ENCODE data around the gene ABCB1. TPM values are rescaled to one million over a fixed set of nuclear protein-coding genes. Genes with fewer than 3 reads are reported as not detected.

The ABCB1 gene
- total and polyA plus RNA-seq, 10 of the 15 experiments (the other 5 are each of a cell fraction or from before 2014, with no cell fraction given) = 0.40 to 13.9 (median 1.9) TPM

DNA sequence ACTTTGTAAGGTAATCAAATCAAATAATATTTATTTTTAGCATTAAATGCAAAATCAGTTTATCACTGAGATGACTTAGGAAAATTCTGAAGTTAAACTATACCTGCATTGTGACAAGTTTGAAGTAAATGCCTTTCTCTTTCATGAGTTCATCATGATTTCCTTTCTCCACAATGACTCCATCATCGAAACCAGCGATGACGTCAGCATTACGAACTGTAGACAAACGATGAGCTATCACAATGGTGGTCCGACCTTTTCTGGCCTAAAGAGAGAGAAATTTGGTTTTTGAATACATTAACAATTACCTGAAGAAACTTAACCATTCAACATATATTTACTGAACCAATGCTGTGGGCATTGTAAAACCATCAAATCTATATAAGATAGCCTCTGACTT, 54.9 kb downstream of the ABCB1 start:
- RAD21 ChIA-PET (ENCODE audit: unreplicated experiment) = no interaction called here
- SMC1A ChIA-PET (ENCODE audit: uncharacterized antibody, unreplicated experiment) = interaction anchor here (0.6 kb wide), 1 partner anchor 136 kb away, joined by 3 read pairs; no protein-coding TSS in a partner anchor
- no peak for DNase-seq (ENCODE audit: low read depth, low spot score)
- H2AFZ ChIP-seq (ENCODE audit: control insufficient read depth, low read depth, low read length) = no peak overlapping the region
- POLR2A ChIA-PET = no interaction called here
- no peaks in the 10 kb centered on the region for H3K79me2 ChIP-seq (ENCODE audit: control insufficient read depth, insufficient read depth, low read length)
- no peak overlapping the region for H3K27ac ChIP-seq (ENCODE audit: control insufficient read depth, insufficient read depth)
- H3K27me3 ChIP-seq (replicated peaks in 1 of 2; ENCODE audit: control insufficient read depth in 2 of 2, insufficient read depth in 2 of 2, low read length in 1 of 2) = no peaks in the 10 kb centered on the region
- intact Hi-C loops (cut with micrococcal nuclease; ENCODE audit: unreplicated experiment) (no loop called here), in situ Hi-C loops (cut with MboI) (no loop called here)
- no peak for FAIRE-seq
- no peak overlapping the region for H3K4me3 ChIP-seq
- ATAC-seq = no peak
- H3K9me3 ChIP-seq (replicated peaks; ENCODE audit: control insufficient read depth, insufficient read depth, low read length) = no peaks in the 10 kb centered on the region
- BruUV-seq (replicated peaks) = no TSS peak
- H3K4me1 ChIP-seq (ENCODE audit: control insufficient read depth, insufficient read depth, low read length) = no peaks in the 10 kb centered on the region
- no peaks in the 10 kb centered on the region for H4K20me1 ChIP-seq (ENCODE audit: control insufficient read depth, insufficient read depth)
- TF ChIP-seq CBFB (IDR thresholded peaks at IDR 0.05; ENCODE audit: low read depth) (no peak), HDAC6 (IDR thresholded peaks at IDR 0.05; ENCODE audit: unreplicated experiment) (no peak), POLR2A (IDR thresholded peaks at IDR 0.05; ENCODE audit: low read depth, low read length) (no peak)
- TF ChIP-seq, protein P1, sequence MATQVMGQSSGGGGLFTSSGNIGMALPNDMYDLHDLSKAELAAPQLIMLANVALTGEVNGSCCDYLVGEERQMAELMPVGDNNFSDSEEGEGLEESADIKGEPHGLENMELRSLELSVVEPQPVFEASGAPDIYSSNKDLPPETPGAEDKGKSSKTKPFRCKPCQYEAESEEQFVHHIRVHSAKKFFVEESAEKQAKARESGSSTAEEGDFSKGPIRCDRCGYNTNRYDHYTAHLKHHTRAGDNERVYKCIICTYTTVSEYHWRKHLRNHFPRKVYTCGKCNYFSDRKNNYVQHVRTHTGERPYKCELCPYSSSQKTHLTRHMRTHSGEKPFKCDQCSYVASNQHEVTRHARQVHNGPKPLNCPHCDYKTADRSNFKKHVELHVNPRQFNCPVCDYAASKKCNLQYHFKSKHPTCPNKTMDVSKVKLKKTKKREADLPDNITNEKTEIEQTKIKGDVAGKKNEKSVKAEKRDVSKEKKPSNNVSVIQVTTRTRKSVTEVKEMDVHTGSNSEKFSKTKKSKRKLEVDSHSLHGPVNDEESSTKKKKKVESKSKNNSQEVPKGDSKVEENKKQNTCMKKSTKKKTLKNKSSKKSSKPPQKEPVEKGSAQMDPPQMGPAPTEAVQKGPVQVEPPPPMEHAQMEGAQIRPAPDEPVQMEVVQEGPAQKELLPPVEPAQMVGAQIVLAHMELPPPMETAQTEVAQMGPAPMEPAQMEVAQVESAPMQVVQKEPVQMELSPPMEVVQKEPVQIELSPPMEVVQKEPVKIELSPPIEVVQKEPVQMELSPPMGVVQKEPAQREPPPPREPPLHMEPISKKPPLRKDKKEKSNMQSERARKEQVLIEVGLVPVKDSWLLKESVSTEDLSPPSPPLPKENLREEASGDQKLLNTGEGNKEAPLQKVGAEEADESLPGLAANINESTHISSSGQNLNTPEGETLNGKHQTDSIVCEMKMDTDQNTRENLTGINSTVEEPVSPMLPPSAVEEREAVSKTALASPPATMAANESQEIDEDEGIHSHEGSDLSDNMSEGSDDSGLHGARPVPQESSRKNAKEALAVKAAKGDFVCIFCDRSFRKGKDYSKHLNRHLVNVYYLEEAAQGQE (IDR thresholded peaks at IDR 0.05; ENCODE audit: low read depth, low read length) = no peak
- 85% methylated on average over 6 of the region's 6 CpGs for WGBS (ENCODE audit: insufficient coverage, insufficient replicate concordance, low lambda C conversion rate, missing lambda C conversion rate)
- H3K9ac ChIP-seq (ENCODE audit: control insufficient read depth, insufficient read depth, low read length) = no peak overlapping the region
- CTCF ChIA-PET = no interaction called here
- no peaks in the 10 kb centered on the region; a peak in 1 of 4 replicates for H3K36me3 ChIP-seq (ENCODE audit: control insufficient read depth in 2 of 2, insufficient read depth in 2 of 2, low read length in 1 of 2)
- H3K4me2 ChIP-seq (ENCODE audit: control insufficient read depth, insufficient read depth) = no peak overlapping the region

All from GM12878 (cell line).